GM18499 (cell line): ENCODE results near the gene GSTCD.
A peak's percentile ranks its signal among the peaks of the same experiment; 100 is the strongest.
"Not testable (repeated sequence)": the region's sequence is repeated elsewhere in the genome, so short reads cannot be mapped to it uniquely, and the experiment has no call there.

Experiments
- ATAC-seq: cut with Tn5 transposase; IDR thresholded peaks from one replicate; pipeline ENCODE4 v1.9.1; 2021; ENCODE audit warnings: moderate number of reproducible peaks; ENCODE audit not compliant: insufficient read depth, unreplicated experiment

Gene GSTCD

DNA sequence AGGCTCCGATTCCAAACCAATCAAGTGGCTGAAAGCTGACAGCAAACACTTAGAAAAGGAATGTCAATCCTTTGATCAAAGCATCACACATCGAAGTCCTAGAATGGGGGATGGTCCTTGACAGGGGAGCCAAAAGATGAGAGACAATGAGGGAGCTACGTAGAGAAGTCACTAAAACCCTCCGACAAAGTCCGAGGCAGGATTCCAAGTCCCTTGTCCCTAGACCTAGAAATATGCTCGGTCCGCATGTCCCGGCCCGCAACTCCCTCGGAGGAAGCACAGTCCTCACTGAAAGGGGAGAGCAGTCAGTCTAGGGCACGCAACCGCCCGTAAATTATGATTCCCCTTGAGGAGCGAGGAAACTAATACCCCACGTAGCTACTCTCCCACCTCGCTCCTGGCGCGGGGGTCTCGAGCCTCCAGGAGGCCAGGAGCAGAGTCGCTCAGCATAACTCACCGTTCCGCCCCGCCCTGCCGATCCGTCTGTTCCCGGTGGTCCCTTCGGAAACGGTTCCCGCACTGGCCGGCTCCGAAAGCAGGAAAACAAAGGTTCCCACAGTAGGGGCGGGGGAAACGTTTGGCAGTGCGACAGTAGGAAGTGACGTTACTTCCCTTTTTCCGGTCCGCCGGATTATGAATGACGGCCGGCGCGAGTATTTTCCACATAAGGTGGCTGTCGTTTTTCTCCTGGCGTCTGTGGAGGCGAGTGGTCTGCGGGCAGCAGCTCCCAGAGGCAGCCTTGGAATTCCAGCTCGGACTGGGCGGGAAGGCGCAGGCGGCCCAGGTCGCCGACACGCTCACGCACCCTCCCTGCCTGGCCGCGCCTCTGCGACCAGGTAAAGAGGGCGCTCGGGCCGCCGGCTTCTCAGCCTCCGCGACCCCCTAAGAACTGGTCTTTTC lies at the start of gene GSTCD, which contains the start of gene INTS12:
Gene GSTCD, plus strand, starts transcription at position 604 of the 900 bp plus-strand sequence. CDS start 8,830 bp downstream, outside the sequence.
Gene INTS12, minus strand, starts transcription at position 509 of the 900 bp plus-strand sequence. CDS start 8,684 bp downstream, outside the sequence.
- peak; percentile 66 for ATAC-seq

GRCh38 chr4:105659190-105659589 lies 49.4 kb upstream of the GSTCD start:
- ATAC-seq: no peak

DNA sequence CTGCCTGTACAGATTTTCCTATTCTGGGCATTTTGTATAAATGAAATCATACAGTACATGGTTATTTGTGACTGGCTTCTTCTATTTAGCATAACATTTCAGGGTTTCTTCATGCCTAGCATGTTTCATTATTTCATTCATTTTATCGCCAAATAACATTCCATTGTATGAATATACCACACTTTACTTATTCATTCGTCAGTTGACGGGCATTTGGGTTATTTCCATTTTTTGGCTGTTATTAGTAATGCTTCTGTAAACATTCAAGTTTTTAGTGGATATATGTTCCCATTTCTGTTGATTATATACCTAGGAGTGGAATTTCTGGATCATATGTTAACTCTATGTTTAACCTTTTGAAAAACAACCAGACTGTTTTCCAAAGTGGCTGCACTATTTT lies 47.6 kb upstream of the GSTCD start:
- no peak for ATAC-seq

GRCh38 chr4:105662935-105663675 lies 45.5 kb upstream of the GSTCD start:
- ATAC-seq: no peak

DNA sequence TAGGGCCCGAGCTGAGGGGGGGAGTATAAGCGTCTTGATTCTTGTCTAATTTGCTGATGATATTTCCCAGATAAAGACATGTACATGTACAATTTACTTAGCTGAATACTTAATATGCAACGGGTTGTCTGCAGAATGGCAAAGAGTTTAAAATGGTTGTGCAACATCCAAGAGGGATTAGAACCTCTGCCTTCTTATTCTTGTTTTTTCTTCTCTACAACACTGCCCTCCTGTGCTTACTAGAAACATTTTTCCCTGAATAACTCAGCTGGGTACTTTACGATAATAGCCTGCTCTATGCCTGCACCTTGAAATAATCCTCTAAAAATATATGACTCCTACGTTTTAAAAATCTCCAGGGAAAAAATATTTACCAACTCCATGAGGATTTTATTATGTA lies 41.9 kb upstream of the GSTCD start:
- no peak for ATAC-seq

GRCh38 chr4:105670684-105671083 lies 37.9 kb upstream of the GSTCD start:
- ATAC-seq: no peak

DNA sequence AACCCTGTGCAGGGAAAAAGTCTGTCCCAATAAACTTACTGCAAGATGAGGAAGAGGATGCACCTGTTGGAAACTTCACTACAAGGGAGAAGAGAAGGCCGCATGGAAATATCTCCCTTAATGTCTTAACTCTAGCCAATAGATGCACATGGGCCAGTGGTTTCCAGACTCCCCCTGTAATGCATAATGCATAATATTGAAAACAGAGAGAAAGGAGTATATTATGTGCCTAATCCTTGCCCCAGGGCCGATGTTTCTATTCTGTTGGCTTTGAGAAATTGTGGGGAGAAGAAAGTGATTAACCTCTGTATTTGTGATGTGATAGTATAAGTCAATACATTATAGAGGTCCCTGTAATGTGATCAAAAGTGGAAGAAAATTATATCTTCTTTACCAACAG lies 37.3 kb upstream of the GSTCD start:
- ATAC-seq: no peak

- ATAC-seq: no peak
These were observed 34.6 kb upstream of the GSTCD start for GRCh38 chr4:105674011-105674410.

- no peak for ATAC-seq
These were observed 30.9 kb upstream of the GSTCD start for GRCh38 chr4:105677709-105678108.

DNA sequence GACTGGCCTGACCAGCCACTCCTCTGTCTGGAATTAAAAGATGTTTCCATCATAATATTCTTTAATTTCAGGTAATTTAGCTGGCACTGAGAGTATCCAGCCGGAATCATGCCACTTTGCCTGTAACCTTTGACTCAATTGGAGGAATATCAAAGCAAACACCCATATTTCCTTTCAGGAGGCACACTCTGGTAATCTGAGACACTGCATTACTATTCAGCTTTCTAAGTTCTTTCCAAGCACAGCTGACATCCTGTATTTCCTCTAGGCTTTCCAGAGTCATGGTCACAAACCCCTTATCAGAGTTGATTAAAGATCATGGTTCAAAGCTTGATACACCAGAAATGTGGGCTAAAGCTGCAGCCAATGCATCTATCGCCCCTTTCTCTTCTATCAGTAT lies 29.4 kb upstream of the GSTCD start:
- no peak for ATAC-seq

DNA sequence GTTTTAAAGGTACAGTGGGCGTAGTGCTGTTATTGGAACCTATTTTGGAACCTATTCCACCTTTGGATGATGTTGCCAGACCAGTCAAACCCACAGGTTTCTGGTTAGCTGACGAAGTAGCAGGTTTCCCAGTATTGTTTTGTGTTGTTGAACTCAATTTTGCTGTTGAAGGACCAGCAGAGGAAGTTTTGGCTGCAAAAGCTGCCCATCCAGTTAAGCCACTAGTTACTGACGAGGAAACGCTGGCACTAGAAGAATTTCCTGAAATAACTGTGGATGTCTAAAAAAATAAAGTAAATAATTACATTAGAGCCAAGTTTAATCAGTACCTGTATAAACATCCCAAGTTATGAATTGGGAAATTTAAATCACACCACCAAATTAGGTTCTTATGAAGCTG lies 25.5 kb upstream of the GSTCD start:
- ATAC-seq: no peak

DNA sequence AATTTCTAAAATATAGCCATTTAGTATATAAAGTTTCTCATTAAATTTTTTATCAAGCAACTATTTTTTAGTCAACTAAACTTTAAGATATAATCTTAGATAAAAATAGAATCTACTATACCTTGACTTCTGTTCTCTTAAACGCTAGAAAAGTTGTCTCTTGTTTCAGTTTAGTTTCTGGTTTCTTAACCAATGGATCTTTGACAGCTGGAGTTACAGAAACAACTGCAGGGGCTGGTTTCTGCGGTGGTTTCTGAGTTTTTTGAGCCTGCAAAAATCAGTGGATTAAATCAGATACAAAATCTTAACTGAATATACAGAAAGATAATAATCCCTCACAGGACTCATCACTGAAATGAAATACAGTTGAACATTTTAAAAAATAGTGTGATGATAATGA lies 22.0 kb upstream of the GSTCD start:
- ATAC-seq: no peak

- not testable (repeated sequence) for ATAC-seq
These were observed 13.8 kb upstream of the GSTCD start for GRCh38 chr4:105694812-105695211.

- ATAC-seq: not testable (repeated sequence)
These were observed 12.8 kb upstream of the GSTCD start for GRCh38 chr4:105695832-105696231.

GRCh38 chr4:105698607-105699006 lies 10.0 kb upstream of the GSTCD start:
- no peak for ATAC-seq

GRCh38 chr4:105707782-105708180 lies 803 bp upstream of the GSTCD start:
- ATAC-seq: no peak

GRCh38 chr4:105709081-105709450 lies 482 bp downstream of the GSTCD start:
- peak; percentile 14 for ATAC-seq

DNA sequence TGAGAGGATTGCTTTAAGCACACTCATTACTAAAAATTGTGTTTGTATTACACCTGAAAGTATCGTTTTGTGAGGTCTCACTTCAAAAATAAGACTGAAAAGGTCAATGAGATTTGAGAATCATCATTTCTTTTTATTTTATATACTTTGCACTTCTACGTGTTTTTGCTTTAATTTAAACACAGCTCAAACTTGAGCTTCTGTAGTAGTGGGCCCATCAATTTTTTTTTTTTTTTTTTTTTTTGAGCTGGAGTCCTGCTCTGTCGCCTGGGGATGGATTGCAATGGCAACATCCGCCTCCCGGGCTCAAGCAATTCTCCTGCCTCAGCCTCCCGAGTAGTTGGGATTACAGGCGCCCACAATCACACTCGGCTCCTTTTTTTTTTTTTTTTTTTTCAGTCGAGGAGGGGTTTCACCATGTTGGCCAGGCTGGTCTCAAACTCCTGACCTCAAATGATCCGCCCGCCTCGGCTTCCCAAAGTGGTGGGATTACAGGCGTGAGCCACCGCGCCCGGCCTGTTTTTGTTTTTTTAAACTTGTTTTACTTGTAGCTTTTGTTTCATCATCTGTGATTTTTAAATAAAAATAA lies 1.5 kb downstream of the GSTCD start:
- no peak for ATAC-seq

- no peak for ATAC-seq
These were observed 2.1 kb downstream of the GSTCD start for GRCh38 chr4:105710678-105711077.

DNA sequence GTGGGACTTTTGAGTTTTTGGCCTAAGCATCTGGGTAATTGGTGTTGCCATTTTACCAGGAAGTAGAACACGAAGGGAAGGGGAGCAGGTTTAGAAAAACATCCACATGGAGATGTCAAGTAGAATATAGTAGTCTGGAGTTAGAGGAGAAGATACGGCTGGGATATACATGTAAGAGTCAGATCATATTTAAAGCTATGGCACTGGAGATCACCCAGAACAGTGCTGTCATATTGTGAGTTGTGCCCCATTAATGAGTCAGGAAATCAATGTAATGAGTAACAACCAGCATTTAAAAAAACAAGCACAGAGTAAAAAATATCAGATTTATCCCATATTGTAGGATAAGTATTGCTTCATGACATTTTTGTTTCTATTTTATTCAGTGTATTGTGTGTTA lies 4.2 kb downstream of the GSTCD start:
- ATAC-seq: no peak

DNA sequence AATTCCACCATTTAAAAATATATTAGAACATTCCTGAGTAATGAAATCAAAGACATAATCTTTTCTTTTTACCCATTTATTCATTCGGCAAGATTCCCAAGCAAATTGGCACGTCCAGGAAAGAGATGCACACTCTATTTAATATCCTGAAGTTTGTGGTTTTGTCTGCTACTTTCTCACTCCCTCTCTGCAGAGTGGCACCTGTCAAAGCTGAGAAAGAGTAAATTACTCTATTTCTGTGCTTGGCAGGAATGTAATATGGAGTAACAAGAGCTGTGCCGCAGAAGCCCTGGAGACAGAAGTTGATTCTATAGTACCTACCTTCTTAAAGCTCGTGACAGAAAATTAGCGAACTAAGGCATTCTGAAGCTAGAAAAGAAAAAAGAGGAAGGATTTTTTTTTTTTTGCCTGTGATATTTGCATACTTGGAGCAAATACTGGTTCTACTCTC lies 5.5 kb downstream of the GSTCD start:
- no peak for ATAC-seq
